Measurements from ENCODE around the gene POP4.

The POP4 gene

DNA sequence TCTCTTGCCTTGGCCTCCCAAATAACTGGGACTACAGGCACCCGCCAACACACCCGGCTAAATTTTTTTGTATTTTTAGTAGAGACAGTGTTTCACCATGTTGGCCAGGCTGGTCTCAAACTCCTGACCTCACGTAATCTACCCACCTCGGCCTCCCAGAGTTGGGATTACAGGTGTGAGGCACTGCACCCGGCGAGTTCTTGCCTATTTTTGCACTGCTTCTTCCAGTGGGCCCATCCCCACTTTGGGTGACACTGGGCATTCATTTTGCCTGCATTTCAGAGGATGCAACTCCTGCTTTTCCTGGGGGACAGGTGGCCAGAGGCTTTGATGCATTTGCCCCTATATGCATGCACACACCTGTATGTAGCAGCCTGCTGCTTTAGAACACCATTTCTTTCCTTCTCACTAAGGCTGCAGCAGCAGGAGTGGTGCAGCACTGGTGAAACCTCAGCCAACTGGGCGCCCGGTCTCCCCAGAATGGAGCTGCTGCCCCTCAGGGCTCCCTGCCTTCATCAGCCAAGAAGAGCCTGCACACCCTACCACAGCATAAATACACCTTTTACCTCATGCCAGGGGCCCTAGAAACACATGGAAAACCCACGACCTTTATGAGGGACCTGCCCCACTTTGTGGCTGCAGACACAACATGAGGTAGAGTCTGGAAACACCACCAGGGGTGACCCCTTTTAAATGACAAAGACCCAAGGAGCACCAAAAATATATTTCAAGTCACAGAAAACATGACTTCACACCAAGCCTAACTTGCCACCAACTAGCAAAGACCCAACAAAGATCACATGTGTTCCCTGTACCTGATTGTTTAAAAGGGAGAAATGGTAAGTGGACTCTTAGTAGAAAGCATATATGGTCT is 36.8 kb upstream of the POP4 start:
- H3K4me3 ChIP-seq (ENCODE audit: low read length) = no peak overlapping the region
- TF ChIP-seq, protein P1, sequence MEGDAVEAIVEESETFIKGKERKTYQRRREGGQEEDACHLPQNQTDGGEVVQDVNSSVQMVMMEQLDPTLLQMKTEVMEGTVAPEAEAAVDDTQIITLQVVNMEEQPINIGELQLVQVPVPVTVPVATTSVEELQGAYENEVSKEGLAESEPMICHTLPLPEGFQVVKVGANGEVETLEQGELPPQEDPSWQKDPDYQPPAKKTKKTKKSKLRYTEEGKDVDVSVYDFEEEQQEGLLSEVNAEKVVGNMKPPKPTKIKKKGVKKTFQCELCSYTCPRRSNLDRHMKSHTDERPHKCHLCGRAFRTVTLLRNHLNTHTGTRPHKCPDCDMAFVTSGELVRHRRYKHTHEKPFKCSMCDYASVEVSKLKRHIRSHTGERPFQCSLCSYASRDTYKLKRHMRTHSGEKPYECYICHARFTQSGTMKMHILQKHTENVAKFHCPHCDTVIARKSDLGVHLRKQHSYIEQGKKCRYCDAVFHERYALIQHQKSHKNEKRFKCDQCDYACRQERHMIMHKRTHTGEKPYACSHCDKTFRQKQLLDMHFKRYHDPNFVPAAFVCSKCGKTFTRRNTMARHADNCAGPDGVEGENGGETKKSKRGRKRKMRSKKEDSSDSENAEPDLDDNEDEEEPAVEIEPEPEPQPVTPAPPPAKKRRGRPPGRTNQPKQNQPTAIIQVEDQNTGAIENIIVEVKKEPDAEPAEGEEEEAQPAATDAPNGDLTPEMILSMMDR (conservative IDR thresholded peaks at IDR 0.05; ENCODE audit: low read length) = no peak
- DNase-seq (ENCODE audit: low read depth) = no peak

DNA sequence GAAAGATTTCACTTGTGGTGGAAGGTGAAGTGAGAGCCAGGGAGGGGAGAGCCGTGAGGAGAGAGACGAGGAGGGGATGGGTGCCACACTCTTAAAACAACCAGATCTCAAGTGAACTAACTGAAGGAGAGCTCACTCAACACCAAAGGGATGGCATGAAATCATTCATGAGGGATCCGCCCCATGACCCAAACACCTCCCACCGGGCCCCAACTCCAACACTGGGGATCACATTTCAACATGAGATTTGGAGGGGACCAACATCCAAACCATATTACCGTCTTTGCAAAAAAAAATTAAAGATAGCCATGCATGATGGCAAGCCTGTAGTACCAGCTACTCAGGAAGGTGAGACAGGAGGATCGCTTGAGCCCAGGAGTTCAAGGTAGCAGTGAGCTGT is 34.9 kb upstream of the POP4 start:
- H3K4me3 ChIP-seq (ENCODE audit: low read length) = no peak overlapping the region
- DNase-seq (ENCODE audit: low read depth) = no peak
- TF ChIP-seq, protein P1 (conservative IDR thresholded peaks at IDR 0.05; ENCODE audit: low read length) = no peak

DNA sequence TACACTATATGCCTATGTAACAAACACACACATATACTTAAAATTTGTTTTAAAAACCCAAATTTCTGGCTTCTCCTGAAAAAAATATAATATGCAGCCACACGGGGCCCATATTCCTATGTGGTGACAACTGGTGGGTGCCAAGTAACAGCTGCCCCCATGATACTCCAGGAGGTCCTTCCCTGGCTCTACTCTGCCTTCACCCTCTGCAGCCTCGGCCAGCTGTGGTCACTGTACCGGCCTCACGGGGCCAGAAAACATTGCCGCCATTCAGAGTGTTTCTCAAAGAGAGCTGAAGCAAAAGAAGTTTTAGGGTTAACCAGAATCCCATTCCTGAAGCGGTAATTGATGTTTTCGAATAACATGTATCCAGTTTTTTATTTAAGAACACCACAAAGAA is 32.6 kb upstream of the POP4 start:
- TF ChIP-seq, protein P1 (conservative IDR thresholded peaks at IDR 0.05; ENCODE audit: low read length) = no peak
- no peak overlapping the region for H3K4me3 ChIP-seq (ENCODE audit: low read length)
- no peak for DNase-seq (ENCODE audit: low read depth)

DNA sequence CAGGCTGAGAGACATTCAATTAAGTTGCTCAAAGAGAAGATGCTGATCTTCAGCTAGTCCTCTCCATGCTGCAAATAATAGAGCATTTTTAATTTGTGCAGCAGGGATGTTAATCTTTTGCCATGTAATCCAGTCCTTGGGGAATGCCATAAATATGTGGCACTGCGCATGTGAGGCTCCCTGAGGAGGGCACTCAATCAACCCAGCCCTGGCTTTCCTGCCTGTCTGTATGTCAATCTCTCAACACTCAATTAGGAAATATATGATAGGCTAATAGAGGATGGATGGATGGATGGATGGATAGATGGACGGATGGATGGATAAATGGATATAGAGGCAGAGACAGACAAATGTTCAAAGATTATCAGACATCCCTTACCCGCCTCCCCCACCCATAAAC is 31.6 kb upstream of the POP4 start:
- TF ChIP-seq, protein P1 (conservative IDR thresholded peaks at IDR 0.05; ENCODE audit: low read length) = no peak
- DNase-seq (ENCODE audit: low read depth) = no peak
- no peak overlapping the region for H3K4me3 ChIP-seq (ENCODE audit: low read length)

DNA sequence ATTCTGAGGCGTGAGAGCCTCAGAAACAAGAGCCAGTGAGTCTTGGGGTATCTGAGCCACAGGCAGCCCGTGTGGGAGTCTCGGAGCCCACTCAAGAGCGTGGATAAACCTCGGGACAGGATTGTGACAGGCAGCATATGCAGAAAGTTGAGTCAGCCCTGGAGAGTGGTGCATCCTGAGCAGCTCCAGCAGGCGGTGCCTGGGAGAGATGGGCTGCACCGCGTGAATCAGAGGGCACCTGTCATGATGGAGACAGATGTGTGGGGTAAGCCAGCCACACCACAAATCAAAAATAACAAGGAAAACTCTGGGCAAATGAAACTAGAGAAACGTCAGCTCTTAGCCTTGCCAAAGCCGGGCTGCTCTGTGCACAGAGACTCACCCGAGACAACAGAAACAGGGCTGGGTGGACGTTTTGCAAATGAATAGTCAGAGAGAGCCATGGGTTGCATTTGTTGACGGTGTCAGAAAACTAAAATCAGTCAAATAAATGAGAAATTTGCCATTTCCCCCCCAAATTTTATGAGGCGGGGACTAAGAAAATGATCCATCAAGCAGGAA is 30.0 kb upstream of the POP4 start:
- H3K4me3 ChIP-seq (ENCODE audit: low read length) = no peak overlapping the region
- peak; percentile 5 for DNase-seq (ENCODE audit: low read depth)
- TF ChIP-seq, protein P1 (conservative IDR thresholded peaks at IDR 0.05; ENCODE audit: low read length) = no peak

DNA sequence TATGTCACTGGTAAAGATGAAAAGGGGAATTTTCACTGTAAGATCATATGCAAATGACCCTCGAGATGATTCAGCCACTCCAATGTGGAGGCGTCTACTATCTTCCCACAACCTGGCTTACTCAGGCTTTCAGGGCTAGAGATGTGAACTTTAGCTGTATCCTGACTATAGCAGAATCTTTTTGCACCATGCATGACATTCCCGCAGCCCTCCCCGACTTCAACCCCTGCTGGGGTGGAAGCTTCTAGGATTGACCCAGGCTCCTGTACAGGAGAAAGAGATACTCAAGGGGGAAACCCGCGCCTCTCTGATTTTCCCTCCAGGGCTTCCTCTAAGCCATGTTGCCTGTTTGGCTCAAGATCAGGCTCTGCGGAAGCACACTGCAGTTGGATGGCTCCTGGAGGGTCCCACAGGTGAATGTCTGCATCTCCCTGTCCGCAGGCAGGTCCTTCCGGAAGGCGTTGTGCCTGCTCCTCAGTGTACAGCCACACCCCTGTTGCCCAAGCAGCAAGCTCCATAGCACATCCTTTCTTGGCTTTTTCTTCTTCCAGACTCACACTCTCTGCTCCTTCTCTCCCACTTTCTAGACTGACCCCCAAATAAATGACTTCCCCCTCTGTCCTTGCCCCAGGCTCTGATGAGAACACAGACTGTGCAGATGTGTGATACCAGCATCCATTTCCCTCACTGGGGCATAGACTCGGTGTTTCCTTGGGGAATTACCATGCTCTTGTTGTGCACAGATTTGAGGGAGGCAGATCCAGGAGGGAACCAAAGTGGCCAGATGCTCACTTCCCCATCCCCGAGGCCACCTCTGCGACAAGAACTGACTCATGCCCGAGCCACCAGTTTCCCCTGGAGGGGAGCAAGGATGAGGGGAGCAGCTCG is 29.1 kb upstream of the POP4 start:
- H3K4me3 ChIP-seq (ENCODE audit: low read length) = no peak overlapping the region
- DNase-seq (ENCODE audit: low read depth) = no peak
- TF ChIP-seq, protein P1 (conservative IDR thresholded peaks at IDR 0.05; ENCODE audit: low read length) = no peak

All from AG10803 (cell line).